GM20000 (cell line): ENCODE measurements around the gene WLS.

ENCODE experiments used
- DNase-seq: peaks from one replicate; pipeline ENCODE4 v3.0.0; 2012; ENCODE audit warnings: low spot score
- CTCF ChIP-seq: IDR thresholded peaks from 2 replicates; pipeline ENCODE4 v1.5.1; 2012; ENCODE audit warnings: mild to moderate bottlenecking, control low read depth; ENCODE audit errors: extremely low read depth, missing control alignments

The WLS gene

DNA sequence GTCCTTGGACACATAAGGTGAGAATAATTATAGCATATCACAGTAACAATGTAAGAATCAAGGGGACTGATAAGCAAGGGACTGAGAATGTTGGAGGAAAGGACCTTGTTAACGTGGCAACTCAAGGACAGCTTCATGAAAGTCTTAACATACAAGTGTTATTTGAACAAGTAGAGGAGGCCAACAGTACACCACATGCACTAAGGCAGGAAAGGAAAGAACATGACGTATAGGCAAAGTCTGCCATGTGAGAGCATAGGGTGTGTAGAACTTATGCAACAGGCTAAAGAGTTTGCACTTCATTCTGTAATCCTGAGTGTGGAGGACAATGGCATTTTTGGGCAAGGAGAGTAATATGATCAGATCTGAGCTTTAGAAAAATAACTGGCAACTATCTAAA is 148.6 kb downstream of the WLS start:
- DNase-seq = no peak
- TF ChIP-seq CTCF = no peak

GRCh38 chr1:68081775-68082283 is 150.5 kb downstream of the WLS start:
- DNase-seq = no peak
- TF ChIP-seq CTCF = no peak

DNA sequence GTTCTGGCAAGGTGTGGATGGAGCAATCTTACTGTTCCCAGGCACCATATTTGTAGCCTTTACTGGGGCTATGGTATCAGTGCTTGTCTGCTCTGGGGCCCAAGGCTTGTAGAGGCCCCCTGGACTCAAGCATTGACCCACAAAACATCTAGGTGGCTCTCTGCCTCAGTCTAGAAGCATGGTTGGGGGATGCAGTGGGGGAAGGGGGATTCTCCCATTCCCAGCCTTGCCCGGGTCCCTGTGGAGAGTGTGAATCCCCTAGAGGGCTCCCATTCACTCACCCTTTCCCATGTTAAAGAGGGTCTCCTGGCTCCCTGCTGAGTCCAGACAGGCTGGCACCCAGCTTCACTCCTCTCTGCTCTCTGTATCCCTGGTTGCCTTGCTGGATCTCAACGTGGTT is 153.7 kb downstream of the WLS start:
- no peak for DNase-seq
- TF ChIP-seq CTCF = no peak
